ENCODE measurements around the gene EVC.

Gene EVC

DNA sequence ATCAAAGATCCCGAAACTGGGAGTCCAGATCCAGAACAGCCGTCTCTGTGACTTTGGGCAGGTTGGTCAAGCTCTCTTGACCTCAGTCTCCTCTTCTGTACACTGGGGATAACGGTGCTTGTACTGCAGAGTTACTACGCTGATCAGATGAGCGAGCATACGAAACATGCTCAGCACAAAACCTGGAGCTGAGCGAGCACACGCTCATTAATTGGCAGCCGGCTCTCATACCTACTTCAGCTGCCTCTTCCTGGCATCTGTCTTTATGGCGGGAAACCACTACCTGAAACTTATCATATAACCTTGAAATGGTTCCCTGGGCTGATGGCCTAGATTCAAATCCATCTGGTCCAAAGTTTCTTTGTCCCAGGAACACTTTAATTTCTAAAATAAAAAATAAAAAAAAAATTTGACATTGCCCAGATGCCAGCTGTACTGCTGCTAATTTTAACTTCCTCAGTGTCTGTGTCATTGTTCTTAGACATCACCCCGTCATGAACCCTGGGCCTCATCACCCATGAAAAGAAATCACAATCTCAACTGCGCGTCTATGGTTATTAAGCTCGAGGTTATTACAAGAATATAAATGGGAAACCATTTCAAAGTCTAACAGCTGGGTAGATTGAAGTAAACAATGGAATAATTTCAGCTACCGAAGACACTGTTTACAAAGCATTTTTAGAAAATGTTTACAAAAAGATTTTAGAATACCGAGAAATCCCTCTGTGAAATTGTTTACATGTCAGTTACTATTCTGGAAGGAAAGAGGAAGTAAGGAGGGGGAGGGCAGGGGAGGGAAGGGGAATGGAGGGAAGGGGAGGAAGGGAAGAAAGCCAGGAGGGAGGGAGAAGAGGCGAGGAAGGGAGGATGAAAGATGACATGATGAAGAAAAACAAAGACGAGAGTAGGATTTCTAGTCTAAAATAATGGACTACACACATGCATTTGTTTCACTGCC, 132.9 kb downstream of the EVC start:
- Histone ChIP-seq H3K36me3 (replicated peaks; ENCODE audit: low read depth, low read length) (no peaks in the 10 kb centered on the region), H3K4me1 (ENCODE audit: low read length) (no peaks in the 10 kb centered on the region), H3K9me3 (ENCODE audit: insufficient read depth, low read length) (no peaks in the 10 kb centered on the region), H2AFZ (ENCODE audit: low read depth, low read length) (no peak overlapping the region), H3K27ac (ENCODE audit: low read length) (no peak overlapping the region), H3K9ac (ENCODE audit: low read length) (no peak overlapping the region), H3K27me3 (ENCODE audit: low read depth, low read length) (peaks cover 5% of the 10 kb centered on the region; the same call in 1 of the 2 replicates), H4K20me1 (ENCODE audit: insufficient read depth, low read length) (no peaks in the 10 kb centered on the region), H3K79me2 (ENCODE audit: low read length) (no peaks in the 10 kb centered on the region), H3K4me3 (ENCODE audit: low read length) (no peak overlapping the region), H3K4me2 (ENCODE audit: low read length) (no peak overlapping the region)
- TF ChIP-seq, protein P1, sequence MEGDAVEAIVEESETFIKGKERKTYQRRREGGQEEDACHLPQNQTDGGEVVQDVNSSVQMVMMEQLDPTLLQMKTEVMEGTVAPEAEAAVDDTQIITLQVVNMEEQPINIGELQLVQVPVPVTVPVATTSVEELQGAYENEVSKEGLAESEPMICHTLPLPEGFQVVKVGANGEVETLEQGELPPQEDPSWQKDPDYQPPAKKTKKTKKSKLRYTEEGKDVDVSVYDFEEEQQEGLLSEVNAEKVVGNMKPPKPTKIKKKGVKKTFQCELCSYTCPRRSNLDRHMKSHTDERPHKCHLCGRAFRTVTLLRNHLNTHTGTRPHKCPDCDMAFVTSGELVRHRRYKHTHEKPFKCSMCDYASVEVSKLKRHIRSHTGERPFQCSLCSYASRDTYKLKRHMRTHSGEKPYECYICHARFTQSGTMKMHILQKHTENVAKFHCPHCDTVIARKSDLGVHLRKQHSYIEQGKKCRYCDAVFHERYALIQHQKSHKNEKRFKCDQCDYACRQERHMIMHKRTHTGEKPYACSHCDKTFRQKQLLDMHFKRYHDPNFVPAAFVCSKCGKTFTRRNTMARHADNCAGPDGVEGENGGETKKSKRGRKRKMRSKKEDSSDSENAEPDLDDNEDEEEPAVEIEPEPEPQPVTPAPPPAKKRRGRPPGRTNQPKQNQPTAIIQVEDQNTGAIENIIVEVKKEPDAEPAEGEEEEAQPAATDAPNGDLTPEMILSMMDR (IDR thresholded peaks at IDR 0.05; ENCODE audit: low read depth, low read length): no peak

DNA sequence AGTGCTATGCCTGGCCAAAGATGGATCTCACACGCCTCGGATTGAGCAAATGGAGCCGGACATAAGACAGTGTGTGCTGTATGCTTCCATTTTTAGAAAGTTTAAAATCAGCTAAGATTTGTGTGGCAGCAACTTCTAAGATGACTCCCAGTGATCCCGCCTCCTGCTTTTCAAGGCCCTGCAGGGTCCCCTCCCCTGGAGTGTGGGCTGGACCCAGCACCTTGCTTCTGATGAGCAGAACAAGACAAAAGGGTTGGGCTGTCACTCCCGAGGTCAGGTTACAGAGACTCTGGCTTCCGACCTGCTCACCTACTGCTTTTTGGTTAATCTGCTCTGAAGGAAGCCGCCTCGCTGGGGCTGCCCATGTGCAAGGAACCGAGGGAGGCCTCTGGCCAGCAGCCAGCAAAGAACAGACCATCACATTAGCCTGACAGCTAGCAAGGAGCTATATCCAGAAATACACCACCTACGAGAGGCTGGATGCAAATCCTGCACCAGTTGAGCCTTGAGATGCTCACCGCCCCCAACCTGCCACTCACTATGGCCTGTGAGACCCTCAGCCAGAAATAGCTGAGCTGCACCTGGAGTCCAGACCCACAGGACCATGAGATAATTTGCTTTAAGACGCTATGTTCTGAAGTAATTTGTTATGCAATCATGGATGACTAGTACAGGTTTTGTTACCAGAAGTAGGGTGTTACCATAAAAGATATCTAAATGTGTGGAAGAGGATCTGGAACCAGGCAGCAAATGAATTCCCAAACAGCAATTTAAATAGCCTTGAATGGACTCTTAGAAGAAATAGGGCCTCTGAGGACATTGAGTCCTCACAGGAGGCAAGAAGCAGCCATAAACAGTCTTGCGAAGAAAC, 134.3 kb downstream of the EVC start:
- Histone ChIP-seq H3K36me3 (replicated peaks; ENCODE audit: low read depth, low read length) (no peaks in the 10 kb centered on the region), H3K79me2 (ENCODE audit: low read length) (no peaks in the 10 kb centered on the region), H3K9ac (ENCODE audit: low read length) (no peak overlapping the region), H3K27ac (ENCODE audit: low read length) (no peak overlapping the region), H2AFZ (ENCODE audit: low read depth, low read length) (no peak overlapping the region), H3K4me2 (ENCODE audit: low read length) (no peak overlapping the region), H4K20me1 (ENCODE audit: insufficient read depth, low read length) (no peaks in the 10 kb centered on the region), H3K4me3 (ENCODE audit: low read length) (no peak overlapping the region), H3K9me3 (ENCODE audit: insufficient read depth, low read length) (no peaks in the 10 kb centered on the region), H3K4me1 (ENCODE audit: low read length) (no peaks in the 10 kb centered on the region), H3K27me3 (ENCODE audit: low read depth, low read length) (peaks cover 5% of the 10 kb centered on the region; the same call in 1 of the 2 replicates)
- TF ChIP-seq, protein P1 (IDR thresholded peaks at IDR 0.05; ENCODE audit: low read depth, low read length): no peak
- no peak for TF ChIP-seq EZH2phosphoT487 (IDR thresholded peaks at IDR 0.05; ENCODE audit: low read depth)

DNA sequence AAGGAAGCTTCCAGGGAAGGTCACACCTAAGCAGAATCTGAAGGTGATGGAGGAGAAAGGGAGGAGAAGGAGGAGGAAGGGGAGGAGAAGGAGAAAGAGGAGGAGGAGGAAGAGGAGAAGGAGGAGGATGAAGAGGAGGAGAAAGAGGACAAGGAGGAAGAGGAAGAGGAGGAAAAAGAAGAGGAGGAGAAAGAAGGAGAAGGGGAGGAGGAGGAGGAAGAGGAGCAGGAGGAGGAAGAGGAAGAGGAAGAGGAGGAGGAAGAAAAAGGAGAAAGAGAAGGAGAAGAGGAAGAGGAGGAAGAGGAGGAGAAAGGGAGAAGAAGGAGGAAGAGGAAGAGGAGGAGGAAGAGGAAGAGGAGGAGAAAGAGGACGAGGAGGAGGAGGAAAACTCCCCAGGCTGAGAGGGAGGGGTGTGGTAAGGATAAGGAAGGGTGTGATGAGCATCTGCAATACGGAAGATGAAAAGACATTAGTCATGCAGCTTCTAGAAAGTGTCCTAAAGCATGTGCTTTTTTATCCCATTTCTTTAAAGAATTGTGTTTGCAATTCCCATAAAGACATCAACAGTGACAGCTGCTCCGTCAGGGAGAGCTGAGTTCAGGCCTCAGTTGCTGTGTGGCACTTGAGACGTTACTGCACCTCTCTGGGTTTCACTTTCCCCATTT, 140.8 kb downstream of the EVC start:
- Histone ChIP-seq H2AFZ (ENCODE audit: low read depth, low read length) (no peak overlapping the region), H3K9ac (ENCODE audit: low read length) (no peak overlapping the region), H3K4me2 (ENCODE audit: low read length) (no peak overlapping the region), H3K27ac (ENCODE audit: low read length) (no peak overlapping the region), H3K4me1 (ENCODE audit: low read length) (no peaks in the 10 kb centered on the region), H3K79me2 (ENCODE audit: low read length) (no peaks in the 10 kb centered on the region), H4K20me1 (ENCODE audit: insufficient read depth, low read length) (no peaks in the 10 kb centered on the region), H3K9me3 (ENCODE audit: insufficient read depth, low read length) (no peaks in the 10 kb centered on the region), H3K27me3 (ENCODE audit: low read depth, low read length) (peaks cover 5% of the 10 kb centered on the region; the same call in 1 of the 2 replicates), H3K4me3 (ENCODE audit: low read length) (no peak overlapping the region), H3K36me3 (replicated peaks; ENCODE audit: low read depth, low read length) (no peaks in the 10 kb centered on the region)
- TF ChIP-seq, protein P1 (IDR thresholded peaks at IDR 0.05; ENCODE audit: low read depth, low read length): no peak
- no peak for TF ChIP-seq EZH2phosphoT487 (IDR thresholded peaks at IDR 0.05; ENCODE audit: low read depth)

Data from OCI-LY3 (cell line).